ENCODE data around the gene CYFIP1. TPM values are rescaled to one million over a fixed set of nuclear protein-coding genes. Genes with fewer than 3 reads are reported as not detected.
A peak's percentile ranks its signal among the peaks of the same experiment; 100 is the strongest.

CYFIP1 gene
- total RNA-seq, 1 donor = 108 TPM

DNA sequence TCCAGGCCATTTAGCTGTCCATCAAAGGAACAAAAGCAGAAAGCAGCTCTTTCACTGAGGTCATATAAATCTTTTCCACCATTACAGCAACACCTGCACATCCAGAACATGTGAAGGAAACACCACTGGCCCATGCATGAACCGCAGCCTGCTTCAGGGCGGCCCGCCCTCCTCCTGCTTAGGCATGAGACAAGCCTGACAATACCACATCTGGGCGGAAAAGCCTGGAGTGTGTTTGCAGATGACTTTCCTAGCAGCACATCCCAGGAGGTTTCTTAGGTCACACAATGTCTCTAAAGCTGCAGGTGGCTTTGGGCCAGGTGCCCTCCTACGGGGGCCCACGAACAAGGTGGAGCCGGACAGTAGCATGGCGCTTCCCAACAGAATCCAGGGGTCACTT is 19.6 kb downstream of the CYFIP1 start:
- no peak overlapping the region for H3K4me3 ChIP-seq (ENCODE audit: low read depth, low read length)
- DNase-seq (ENCODE audit: low read depth) = no peak
- TF ChIP-seq, protein P1, sequence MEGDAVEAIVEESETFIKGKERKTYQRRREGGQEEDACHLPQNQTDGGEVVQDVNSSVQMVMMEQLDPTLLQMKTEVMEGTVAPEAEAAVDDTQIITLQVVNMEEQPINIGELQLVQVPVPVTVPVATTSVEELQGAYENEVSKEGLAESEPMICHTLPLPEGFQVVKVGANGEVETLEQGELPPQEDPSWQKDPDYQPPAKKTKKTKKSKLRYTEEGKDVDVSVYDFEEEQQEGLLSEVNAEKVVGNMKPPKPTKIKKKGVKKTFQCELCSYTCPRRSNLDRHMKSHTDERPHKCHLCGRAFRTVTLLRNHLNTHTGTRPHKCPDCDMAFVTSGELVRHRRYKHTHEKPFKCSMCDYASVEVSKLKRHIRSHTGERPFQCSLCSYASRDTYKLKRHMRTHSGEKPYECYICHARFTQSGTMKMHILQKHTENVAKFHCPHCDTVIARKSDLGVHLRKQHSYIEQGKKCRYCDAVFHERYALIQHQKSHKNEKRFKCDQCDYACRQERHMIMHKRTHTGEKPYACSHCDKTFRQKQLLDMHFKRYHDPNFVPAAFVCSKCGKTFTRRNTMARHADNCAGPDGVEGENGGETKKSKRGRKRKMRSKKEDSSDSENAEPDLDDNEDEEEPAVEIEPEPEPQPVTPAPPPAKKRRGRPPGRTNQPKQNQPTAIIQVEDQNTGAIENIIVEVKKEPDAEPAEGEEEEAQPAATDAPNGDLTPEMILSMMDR (IDR thresholded peaks at IDR 0.05; ENCODE audit: insufficient read depth, low read depth, low read length) = no peak

DNA sequence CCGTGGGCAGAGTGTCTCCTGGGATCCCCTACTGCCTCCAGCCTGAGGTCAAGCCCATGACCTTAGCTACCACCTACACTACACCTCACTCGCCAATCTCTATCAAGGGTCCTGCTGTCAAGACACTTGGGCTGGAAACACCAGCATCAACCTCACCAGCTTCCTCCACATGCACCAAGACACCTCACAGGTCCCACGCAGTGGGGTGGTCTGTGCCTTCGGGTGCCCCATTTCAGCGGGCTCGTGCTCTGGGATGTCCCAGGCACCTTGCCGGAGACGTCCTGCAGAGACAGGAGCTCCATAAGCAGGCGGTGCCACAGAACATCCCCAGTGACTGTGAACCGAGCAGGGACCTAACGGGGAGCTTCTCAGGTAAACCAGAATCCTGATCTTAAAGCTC is 20.0 kb downstream of the CYFIP1 start:
- H3K4me3 ChIP-seq (ENCODE audit: low read depth, low read length) = no peak overlapping the region
- DNase-seq (ENCODE audit: low read depth) = no peak
- TF ChIP-seq, protein P1 (IDR thresholded peaks at IDR 0.05; ENCODE audit: insufficient read depth, low read depth, low read length) = no peak

DNA sequence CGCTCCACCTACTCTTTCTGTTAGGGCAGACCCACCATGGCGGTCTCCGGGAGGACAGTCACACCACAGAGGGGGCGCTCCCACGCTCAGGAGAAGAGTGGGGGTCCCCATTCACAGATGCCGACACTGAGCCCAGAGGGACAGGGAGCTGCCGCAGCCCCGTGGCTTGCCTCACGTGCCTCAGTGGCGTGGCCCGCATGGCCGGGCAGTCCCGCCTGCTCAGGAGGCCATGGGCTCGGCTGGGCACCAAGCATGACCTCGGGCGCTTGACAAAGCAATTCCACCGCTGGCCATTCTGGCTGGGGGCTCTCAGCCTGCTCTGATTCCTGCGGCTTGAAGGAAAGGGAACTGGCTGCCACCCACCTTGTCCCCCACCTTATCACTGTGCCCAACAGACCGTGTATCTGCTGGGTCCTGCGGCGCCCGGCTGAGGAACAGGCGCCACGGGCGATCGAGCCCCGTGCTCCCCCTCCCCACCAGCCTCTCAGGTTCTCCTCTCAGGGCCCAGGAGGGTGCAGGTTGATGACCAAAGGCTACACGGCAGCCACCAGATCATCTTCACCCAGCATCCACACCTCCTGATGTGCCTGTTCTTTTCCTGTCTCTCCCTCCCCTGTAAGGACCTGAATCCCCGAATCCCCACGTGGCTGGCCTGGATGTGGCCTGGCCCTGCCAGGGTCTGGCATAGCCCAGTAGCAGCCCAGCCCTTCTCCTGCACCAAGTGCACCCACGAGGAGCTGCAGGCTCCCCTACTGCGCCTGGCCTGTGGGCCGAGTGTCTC is 20.7 kb downstream of the CYFIP1 start:
- TF ChIP-seq, protein P1 (IDR thresholded peaks at IDR 0.05; ENCODE audit: insufficient read depth, low read depth, low read length) = no peak
- DNase-seq (ENCODE audit: low read depth) = no peak

DNA sequence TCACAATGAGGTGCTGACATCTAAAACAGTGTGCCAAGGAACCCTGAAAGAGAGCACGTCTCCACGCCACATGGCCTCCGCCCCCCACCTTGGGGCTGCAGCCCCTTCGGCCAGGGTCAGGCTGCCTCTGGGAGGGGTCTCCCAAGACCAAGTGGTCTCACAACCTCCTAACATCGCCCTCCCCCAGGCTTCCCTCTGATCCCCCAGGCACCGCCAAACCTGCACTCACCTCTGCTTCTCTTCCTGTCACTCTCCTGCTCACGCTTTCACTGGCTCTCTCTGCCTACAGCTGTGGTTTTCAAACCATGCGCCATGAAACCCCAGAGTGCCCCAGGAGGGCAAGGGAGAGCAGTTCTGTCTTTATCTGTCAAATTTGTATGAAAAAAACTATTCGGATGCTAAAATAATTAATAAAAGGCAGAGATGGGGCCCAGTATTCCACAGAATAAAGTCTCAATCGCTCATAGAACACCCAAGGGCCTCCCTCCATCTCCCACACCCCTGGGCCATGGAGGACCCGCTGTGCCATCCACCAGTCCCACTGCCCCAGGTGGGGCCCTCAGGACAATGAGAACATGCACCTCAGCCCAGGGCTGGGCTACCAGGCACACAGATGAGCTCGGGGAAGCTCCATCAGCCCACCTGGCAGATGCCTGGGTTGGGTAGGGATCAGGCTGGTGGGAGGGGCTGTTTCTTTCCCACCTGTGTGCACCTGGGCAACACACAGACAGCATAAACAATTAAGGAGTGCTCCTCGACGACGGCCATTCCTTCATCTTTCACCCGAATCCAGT is 21.5 kb downstream of the CYFIP1 start:
- TF ChIP-seq, protein P1 (IDR thresholded peaks at IDR 0.05; ENCODE audit: insufficient read depth, low read depth, low read length) = no peak
- no peak overlapping the region for H3K4me3 ChIP-seq (ENCODE audit: low read depth, low read length)
- no peak for DNase-seq (ENCODE audit: low read depth)

More for the DNA sequence above, 20.7 kb downstream of the CYFIP1 start:
- no peak overlapping the region for H3K4me3 ChIP-seq (ENCODE audit: low read depth, low read length)

DNA sequence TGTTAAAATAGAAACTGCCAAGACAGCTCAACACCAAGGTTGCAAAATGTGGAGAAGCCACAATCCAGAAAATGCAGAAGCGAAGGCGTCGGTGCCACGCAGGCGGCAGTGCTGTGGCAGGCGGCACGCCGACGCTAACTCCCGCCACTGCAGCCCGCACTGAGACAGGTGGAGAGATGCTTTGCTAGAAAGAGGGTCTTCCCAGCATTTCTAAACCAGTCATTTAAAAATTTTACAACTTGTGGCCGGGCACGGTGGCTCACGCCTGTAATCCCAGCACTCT is 23.2 kb downstream of the CYFIP1 start:
- DNase-seq (ENCODE audit: low read depth) = no peak
- H3K4me3 ChIP-seq (ENCODE audit: low read depth, low read length) = no peak overlapping the region
- TF ChIP-seq, protein P1 (IDR thresholded peaks at IDR 0.05; ENCODE audit: insufficient read depth, low read depth, low read length) = no peak

DNA sequence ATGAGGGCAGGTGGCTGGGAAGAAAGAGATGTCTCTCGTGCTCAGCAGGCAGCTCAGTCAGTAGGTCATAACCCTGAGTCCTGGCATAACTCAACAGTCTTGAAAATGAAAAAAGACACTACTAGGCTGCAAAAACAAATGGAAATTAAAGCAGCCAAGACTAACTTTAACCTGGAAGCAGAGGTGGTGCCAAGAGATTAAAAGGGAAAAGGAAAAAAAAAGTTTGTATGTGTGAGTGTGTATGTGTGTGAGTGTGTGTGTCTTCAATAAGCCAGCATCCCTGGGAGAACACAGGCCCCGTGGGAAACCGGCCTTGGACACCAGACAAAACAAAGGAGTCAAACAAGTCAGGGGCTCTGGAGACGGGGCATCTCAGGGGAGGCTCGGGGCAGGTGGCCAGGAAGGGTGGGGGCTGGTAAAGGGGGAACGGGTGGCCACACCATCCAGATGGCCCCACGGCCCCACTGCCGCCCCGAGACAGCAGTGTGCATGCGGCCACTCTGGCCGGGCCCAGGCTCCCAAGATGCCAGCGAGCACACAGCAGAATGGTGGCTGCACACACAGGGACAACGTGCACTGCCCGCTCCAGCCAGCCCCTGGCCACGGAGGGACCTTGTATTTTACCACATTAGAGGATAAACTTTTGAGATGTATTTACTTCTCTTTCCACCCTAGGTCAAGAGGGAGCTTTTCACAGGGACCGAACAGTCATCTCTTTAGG is 23.8 kb downstream of the CYFIP1 start:
- peak; percentile 34 for DNase-seq (ENCODE audit: low read depth)
- H3K4me3 ChIP-seq (ENCODE audit: low read depth, low read length) = no peak overlapping the region

More for the DNA sequence above, 23.8 kb downstream of the CYFIP1 start:
- TF ChIP-seq, protein P1 (IDR thresholded peaks at IDR 0.05; ENCODE audit: insufficient read depth, low read depth, low read length) = no peak
